ENCODE data around the gene ITGB8. TPM values are rescaled to one million over a fixed set of nuclear protein-coding genes. Genes with fewer than 3 reads are reported as not detected.

The ITGB8 gene
- total RNA-seq, 1 experiment from 2014 or later, result 1.9 TPM

DNA sequence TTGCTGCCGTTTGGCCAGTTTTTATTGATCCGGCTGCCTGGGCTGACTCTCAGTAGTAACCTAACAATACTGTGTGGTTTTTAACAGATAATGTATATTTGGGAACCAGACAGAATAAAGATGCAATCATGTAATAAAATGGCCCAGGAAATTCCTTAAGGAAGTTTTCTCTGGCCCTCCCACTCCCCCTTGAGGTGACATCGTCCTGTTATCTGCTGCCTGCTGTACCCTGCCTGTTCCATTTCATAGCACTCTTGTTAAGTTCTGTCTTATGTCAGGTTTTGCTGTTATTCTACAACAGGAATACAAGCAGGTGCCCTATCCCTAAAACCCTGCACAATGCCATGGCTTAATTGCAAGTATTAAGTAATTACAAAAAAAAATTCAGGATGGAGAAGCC is 12.5 kb downstream of the ITGB8 start:
- POLR2A ChIA-PET, result no interaction called here
- Mint-ChIP-seq H3K9me3 (no peaks in the 10 kb centered on the region), H3K27me3 (ENCODE audit: low read depth) (no peaks in the 10 kb centered on the region), H3K36me3 (no peaks in the 10 kb centered on the region), H3K4me3 (no peak overlapping the region), H3K27ac (no peak overlapping the region), H3K4me1 (peaks cover 25% of the 10 kb centered on the region)
- TF ChIP-seq MLX (CRISPR knock-in tag; IDR thresholded peaks at IDR 0.05) (no peak), NR1H2 (CRISPR knock-in tag; IDR thresholded peaks at IDR 0.05) (no peak)
- CTCF ChIA-PET, result interaction anchor here (0.9 to 1.1 kb wide), 3 partner anchors 360 to 629 kb away, joined by 3 to 4 read pairs (median 4); no protein-coding TSS in a partner anchor
- peak; percentile 13 for DNase-seq (ENCODE audit: low spot score)
- peak; percentile 69 for ATAC-seq

DNA sequence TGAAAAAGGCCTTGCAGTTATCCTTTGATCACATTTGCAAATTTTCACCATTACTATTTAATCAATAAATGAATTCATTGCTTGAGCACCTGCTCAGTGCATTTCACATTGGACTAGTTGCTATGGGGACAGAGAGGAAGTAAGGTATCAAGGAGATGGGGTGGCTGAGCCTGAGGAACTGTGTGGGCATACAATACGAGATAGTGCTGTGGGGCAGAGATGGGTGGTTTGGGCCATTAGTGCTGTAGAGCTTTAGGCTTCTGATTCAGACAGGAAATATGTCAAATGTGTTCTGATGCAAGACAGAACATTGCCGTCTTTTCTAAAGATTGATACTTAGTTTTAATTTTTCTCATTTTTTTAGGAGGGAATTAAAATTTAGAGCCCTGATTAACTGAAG is 13.2 kb downstream of the ITGB8 start:
- ChIA-PET POLR2A (no interaction called here), CTCF (no interaction called here)
- Mint-ChIP-seq H3K27ac (no peak overlapping the region), H3K4me1 (peaks cover 25% of the 10 kb centered on the region), H3K36me3 (no peaks in the 10 kb centered on the region), H3K4me3 (no peak overlapping the region), H3K27me3 (ENCODE audit: low read depth) (no peaks in the 10 kb centered on the region), H3K9me3 (no peaks in the 10 kb centered on the region)
- no peak for TF ChIP-seq OVOL2 (CRISPR knock-in tag; IDR thresholded peaks at IDR 0.05; ENCODE audit: borderline replicate concordance)
- TF ChIP-seq, protein P1, sequence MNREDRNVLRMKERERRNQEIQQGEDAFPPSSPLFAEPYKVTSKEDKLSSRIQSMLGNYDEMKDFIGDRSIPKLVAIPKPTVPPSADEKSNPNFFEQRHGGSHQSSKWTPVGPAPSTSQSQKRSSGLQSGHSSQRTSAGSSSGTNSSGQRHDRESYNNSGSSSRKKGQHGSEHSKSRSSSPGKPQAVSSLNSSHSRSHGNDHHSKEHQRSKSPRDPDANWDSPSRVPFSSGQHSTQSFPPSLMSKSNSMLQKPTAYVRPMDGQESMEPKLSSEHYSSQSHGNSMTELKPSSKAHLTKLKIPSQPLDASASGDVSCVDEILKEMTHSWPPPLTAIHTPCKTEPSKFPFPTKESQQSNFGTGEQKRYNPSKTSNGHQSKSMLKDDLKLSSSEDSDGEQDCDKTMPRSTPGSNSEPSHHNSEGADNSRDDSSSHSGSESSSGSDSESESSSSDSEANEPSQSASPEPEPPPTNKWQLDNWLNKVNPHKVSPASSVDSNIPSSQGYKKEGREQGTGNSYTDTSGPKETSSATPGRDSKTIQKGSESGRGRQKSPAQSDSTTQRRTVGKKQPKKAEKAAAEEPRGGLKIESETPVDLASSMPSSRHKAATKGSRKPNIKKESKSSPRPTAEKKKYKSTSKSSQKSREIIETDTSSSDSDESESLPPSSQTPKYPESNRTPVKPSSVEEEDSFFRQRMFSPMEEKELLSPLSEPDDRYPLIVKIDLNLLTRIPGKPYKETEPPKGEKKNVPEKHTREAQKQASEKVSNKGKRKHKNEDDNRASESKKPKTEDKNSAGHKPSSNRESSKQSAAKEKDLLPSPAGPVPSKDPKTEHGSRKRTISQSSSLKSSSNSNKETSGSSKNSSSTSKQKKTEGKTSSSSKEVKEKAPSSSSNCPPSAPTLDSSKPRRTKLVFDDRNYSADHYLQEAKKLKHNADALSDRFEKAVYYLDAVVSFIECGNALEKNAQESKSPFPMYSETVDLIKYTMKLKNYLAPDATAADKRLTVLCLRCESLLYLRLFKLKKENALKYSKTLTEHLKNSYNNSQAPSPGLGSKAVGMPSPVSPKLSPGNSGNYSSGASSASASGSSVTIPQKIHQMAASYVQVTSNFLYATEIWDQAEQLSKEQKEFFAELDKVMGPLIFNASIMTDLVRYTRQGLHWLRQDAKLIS (CRISPR knock-in tag; IDR thresholded peaks at IDR 0.05; ENCODE audit: borderline replicate concordance), result no peak
- no peak for TF ChIP-seq ZNF317 (CRISPR knock-in tag; IDR thresholded peaks at IDR 0.05; ENCODE audit: borderline replicate concordance, low read depth)
- TF ChIP-seq, protein P2, sequence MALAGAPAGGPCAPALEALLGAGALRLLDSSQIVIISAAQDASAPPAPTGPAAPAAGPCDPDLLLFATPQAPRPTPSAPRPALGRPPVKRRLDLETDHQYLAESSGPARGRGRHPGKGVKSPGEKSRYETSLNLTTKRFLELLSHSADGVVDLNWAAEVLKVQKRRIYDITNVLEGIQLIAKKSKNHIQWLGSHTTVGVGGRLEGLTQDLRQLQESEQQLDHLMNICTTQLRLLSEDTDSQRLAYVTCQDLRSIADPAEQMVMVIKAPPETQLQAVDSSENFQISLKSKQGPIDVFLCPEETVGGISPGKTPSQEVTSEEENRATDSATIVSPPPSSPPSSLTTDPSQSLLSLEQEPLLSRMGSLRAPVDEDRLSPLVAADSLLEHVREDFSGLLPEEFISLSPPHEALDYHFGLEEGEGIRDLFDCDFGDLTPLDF (CRISPR knock-in tag; IDR thresholded peaks at IDR 0.05), result no peak
- TF ChIP-seq GABPB1 (CRISPR knock-in tag; IDR thresholded peaks at IDR 0.05), result no peak
- TF ChIP-seq NR3C1 (CRISPR knock-in tag; conservative IDR thresholded peaks at IDR 0.05; ENCODE audit: low read depth), result no peak
- TF ChIP-seq, protein P3, sequence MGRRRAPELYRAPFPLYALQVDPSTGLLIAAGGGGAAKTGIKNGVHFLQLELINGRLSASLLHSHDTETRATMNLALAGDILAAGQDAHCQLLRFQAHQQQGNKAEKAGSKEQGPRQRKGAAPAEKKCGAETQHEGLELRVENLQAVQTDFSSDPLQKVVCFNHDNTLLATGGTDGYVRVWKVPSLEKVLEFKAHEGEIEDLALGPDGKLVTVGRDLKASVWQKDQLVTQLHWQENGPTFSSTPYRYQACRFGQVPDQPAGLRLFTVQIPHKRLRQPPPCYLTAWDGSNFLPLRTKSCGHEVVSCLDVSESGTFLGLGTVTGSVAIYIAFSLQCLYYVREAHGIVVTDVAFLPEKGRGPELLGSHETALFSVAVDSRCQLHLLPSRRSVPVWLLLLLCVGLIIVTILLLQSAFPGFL (CRISPR knock-in tag; IDR thresholded peaks at IDR 0.05; ENCODE audit: borderline replicate concordance), result no peak
- TF ChIP-seq, protein P4, sequence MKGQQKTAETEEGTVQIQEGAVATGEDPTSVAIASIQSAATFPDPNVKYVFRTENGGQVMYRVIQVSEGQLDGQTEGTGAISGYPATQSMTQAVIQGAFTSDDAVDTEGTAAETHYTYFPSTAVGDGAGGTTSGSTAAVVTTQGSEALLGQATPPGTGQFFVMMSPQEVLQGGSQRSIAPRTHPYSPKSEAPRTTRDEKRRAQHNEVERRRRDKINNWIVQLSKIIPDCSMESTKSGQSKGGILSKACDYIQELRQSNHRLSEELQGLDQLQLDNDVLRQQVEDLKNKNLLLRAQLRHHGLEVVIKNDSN (CRISPR knock-in tag; IDR thresholded peaks at IDR 0.05), result no peak
- no peak for DNase-seq (ENCODE audit: low spot score)
- ATAC-seq, result no peak

DNA sequence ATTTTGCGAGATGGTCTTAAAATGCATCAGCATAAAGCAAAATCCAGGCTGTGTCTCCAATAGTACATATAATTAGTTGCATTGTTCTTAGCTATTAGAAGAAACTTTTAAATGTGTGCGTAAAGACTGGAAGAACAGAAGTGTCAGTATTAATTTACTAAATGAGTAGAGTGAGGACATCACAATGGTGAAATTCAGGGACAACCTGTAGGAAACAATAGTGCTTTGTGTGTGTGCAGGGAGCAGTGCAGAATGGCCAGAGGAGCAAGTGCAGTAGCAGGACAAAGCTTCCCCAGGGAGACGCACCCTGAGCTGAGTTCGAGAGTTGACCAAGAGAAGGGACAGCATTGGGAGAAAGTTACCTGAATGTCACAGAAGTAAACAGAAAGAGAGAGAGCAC is 13.7 kb downstream of the ITGB8 start:
- H3K27ac Mint-ChIP-seq, result no peak overlapping the region
- TF ChIP-seq, protein P5, sequence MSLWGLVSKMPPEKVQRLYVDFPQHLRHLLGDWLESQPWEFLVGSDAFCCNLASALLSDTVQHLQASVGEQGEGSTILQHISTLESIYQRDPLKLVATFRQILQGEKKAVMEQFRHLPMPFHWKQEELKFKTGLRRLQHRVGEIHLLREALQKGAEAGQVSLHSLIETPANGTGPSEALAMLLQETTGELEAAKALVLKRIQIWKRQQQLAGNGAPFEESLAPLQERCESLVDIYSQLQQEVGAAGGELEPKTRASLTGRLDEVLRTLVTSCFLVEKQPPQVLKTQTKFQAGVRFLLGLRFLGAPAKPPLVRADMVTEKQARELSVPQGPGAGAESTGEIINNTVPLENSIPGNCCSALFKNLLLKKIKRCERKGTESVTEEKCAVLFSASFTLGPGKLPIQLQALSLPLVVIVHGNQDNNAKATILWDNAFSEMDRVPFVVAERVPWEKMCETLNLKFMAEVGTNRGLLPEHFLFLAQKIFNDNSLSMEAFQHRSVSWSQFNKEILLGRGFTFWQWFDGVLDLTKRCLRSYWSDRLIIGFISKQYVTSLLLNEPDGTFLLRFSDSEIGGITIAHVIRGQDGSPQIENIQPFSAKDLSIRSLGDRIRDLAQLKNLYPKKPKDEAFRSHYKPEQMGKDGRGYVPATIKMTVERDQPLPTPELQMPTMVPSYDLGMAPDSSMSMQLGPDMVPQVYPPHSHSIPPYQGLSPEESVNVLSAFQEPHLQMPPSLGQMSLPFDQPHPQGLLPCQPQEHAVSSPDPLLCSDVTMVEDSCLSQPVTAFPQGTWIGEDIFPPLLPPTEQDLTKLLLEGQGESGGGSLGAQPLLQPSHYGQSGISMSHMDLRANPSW (CRISPR knock-in tag; conservative IDR thresholded peaks at IDR 0.05; ENCODE audit: low read depth), result no peak
- TF ChIP-seq SMAD4 (CRISPR knock-in tag; IDR thresholded peaks at IDR 0.05), result no peak
- TF ChIP-seq EMX1 (CRISPR knock-in tag; IDR thresholded peaks at IDR 0.05), result no peak
- H3K36me3 Mint-ChIP-seq, result no peaks in the 10 kb centered on the region
- CTCF ChIA-PET, result no interaction called here
- H3K9me3 Mint-ChIP-seq, result no peaks in the 10 kb centered on the region
- no peak for DNase-seq (ENCODE audit: low spot score)
- H3K4me1 Mint-ChIP-seq, result peaks cover 25% of the 10 kb centered on the region
- no peak overlapping the region for H3K4me3 Mint-ChIP-seq
- POLR2A ChIA-PET, result no interaction called here
- no peaks in the 10 kb centered on the region for H3K27me3 Mint-ChIP-seq (ENCODE audit: low read depth)
- ATAC-seq, result no peak
